Smooth muscle cell of trachea (primary cell): Measurements from ENCODE around the gene LIME1. TPM values are rescaled to one million over a fixed set of nuclear protein-coding genes. Genes with fewer than 3 reads are reported as not detected.

Experiments
- total RNA-seq: library from RNA; depleted of rRNA; stranded (reverse); fragments of >200 nt; gene quantifications from 2 replicates; pipeline ENCODE4 v1.2.1, GENCODE V29; 2014

The LIME1 gene, protein sequence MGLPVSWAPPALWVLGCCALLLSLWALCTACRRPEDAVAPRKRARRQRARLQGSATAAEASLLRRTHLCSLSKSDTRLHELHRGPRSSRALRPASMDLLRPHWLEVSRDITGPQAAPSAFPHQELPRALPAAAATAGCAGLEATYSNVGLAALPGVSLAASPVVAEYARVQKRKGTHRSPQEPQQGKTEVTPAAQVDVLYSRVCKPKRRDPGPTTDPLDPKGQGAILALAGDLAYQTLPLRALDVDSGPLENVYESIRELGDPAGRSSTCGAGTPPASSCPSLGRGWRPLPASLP
- 6.1 and 9.3 TPM in 2 replicates for total RNA-seq

DNA sequence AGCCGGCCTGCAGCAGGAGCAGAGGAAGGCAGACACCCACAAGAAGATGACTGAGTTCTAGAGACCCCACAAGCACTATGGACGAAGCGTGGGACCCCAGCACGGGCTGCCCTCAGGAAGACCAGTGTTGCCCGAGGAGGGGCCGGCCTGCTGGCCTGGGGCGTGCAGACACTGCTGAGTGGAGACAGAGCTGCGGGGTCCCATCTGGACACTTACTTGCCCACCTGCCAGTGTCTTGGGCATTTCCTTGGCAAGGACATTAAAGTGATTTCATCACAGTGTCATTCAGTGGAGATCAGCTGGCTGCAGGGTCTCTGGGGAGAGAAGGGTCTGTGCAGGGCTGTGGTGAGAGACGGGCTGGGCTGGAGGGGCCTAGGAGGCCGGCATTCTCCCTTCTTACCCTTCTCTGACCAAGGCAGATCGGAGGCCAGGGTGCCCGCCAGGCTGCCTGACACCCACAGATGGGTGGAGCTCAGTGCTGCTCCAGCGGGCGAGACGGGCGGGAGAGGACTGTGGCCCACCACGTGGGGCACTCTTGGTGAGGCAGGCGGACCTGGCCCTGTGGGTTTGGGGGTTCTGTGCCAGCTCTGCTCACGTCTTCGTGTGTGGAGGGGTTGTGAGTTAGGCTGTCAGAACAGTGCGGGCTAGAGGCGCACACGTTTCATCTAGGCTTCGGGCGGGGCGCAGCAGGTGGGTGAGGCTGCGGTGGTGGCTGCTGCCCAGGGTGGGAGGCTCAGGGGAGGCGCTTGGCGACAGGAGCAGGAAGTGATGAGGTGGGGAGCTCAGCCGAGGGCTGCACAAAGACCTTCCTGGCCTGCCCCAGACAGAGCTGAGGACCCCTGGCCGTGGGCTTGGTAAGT lies at the start of gene LIME1:
Gene LIME1, plus strand, starts transcription at position 806 of the 860 bp plus-strand sequence. CDS start 886 bp downstream, outside the sequence.

GRCh38 chr20:63696628-63697356 lies 39.7 kb upstream of the LIME1 start, which contains the start of gene TNFRSF6B:
Gene TNFRSF6B, plus strand, starts transcription at chr20:63696652. Its CDS starts 116 bp downstream, at chr20:63696768.

GRCh38 chr20:63707558-63708300 lies 28.7 kb upstream of the LIME1 start, which contains the start of the genes ARFRP1 and ZGPAT:
Gene ARFRP1, minus strand, starts transcription at chr20:63707976. Its CDS starts 885 bp downstream, at chr20:63707091.
Gene ZGPAT, plus strand, starts transcription at chr20:63708039. Its CDS starts 542 bp downstream, at chr20:63708581.

DNA sequence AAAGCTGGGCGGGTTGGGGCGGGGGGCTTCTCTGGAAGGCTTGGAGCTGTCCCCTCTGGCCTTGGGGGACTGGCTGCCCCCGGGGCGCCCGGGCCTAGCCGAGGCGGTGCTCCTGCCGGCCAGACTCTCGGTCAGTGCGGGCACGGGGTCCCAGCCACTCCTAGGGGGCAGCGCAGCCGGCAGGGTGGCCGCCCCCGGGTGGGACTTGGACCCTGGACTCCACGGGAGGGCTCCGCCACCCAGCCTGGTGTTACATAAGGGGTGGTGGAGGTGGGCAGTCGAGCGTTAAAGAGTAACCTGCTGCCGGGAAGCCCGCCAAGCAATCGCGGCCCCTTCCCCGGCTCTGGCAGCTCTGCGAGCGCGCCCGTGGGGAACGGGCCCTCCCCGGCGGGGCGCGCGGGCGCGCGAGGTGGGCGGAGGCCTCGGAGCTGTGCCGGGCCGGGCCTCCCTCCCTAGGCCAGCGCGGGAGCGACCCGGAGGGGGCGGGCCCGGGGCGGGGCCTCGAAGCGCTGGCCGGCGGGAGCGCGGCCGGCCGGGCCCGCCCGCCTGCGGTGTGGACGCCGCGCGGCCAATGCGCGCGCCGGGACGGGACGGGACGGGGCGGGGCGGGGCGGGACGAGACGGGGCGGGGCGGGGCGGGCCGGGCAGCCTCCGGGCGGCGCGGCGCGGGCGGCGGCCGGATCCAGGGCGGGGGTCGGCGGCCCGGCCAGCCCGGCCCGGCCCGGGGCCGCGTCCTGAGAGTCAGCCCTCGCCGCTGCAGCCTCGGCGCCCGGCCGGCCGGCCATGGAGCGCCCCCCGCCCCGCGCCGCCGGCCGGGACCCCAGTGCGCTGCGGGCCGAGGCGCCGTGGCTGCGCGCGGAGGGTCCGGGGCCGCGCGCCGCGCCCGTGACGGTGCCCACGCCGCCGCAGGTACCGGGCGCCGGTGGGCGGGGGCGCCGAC lies 2.9 kb downstream of the LIME1 start, which contains the start of gene SLC2A4RG:
Gene SLC2A4RG, plus strand, starts transcription at position 647 of the 940 bp plus-strand sequence. Its CDS starts 137 bp downstream, at position 784.

Other genes with a start within 250 kb of the LIME1 start
- 0.87 and 8.6 TPM in 2 replicates for gene EEF1A2, start 237.6 kb upstream of the LIME1 start, total RNA-seq
- gene PPDPF, start 215.9 kb upstream of the LIME1 start, total RNA-seq: 56.0 and 105 TPM in 2 replicates
- gene PTK6, start 199.3 kb upstream of the LIME1 start, total RNA-seq: 0.17 TPM in 1 of 2 replicates, not detected in the other
- not detected in 2 replicates for gene SRMS, start 188.9 kb upstream of the LIME1 start, total RNA-seq
- 1.8 and 2.3 TPM in 2 replicates for gene FNDC11, start 182.5 kb upstream of the LIME1 start, total RNA-seq
- gene HELZ2, start 162.4 kb upstream of the LIME1 start, total RNA-seq: 49.3 and 67.3 TPM in 2 replicates
- gene GMEB2, start 109.6 kb upstream of the LIME1 start, total RNA-seq: 10.6 and 14.4 TPM in 2 replicates
- 27.2 and 36.7 TPM in 2 replicates for gene STMN3, start 83.2 kb upstream of the LIME1 start, total RNA-seq
- gene RTEL1, start 78.4 kb upstream of the LIME1 start, total RNA-seq: 12.2 and 14.7 TPM in 2 replicates
- gene TNFRSF6B, start 40.0 kb upstream of the LIME1 start, total RNA-seq: 24.3 and 66.5 TPM in 2 replicates
- gene ARFRP1, start 28.7 kb upstream of the LIME1 start, total RNA-seq: 39.0 and 42.9 TPM in 2 replicates
- 19.9 and 24.1 TPM in 2 replicates for gene ZGPAT, start 28.6 kb upstream of the LIME1 start, total RNA-seq
- gene SLC2A4RG, start 3.1 kb downstream of the LIME1 start, total RNA-seq: 39.1 and 85.3 TPM in 2 replicates
- 9.9 and 17.5 TPM in 2 replicates for gene ZBTB46, start 94.6 kb downstream of the LIME1 start, total RNA-seq
- gene ABHD16B, start 124.8 kb downstream of the LIME1 start, total RNA-seq: not detected in 2 replicates
- 194 and 202 TPM in 2 replicates for gene TPD52L2, start 128.6 kb downstream of the LIME1 start, total RNA-seq
- 54.8 and 77.4 TPM in 2 replicates for gene DNAJC5, start 158.5 kb downstream of the LIME1 start, total RNA-seq
- 21.4 and 22.7 TPM in 2 replicates for gene UCKL1, start 219.8 kb downstream of the LIME1 start, total RNA-seq
- gene ZNF512B, start 233.3 kb downstream of the LIME1 start, total RNA-seq: 7.6 and 11.6 TPM in 2 replicates
- gene SAMD10, start 243.0 kb downstream of the LIME1 start, total RNA-seq: 0.58 and 0.99 TPM in 2 replicates
- gene PRPF6, start 244.5 kb downstream of the LIME1 start, total RNA-seq: 66.0 and 73.3 TPM in 2 replicates